Stimulated activated naive CD8-positive, alpha-beta T cell treated with anti-CD3 and anti-CD28 coated beads, Interleukin-15, Interleukin-2, amounts not matched to agents 100 ng/mL and 50 ng/mL, for 24 hours (primary cell): ENCODE measurements around the gene RASSF1.

Source experiments
- H3K27ac Mint-ChIP-seq: one replicate; pipeline ENCODE4 v1.8.0; 2021; ENCODE audit warnings: mild to moderate bottlenecking, mixed read lengths
- H3K27me3 Mint-ChIP-seq: one replicate; pipeline ENCODE4 v1.8.0; 2021; ENCODE audit warnings: mixed read lengths
- H3K36me3 Mint-ChIP-seq: one replicate; pipeline ENCODE4 v1.8.0; 2021; ENCODE audit warnings: low read depth, mixed read lengths
- H3K4me1 Mint-ChIP-seq: one replicate; pipeline ENCODE4 v1.8.0; 2021; ENCODE audit warnings: low read depth, mixed read lengths
- H3K4me3 Mint-ChIP-seq: one replicate; pipeline ENCODE4 v1.8.0; 2021; ENCODE audit warnings: mild to moderate bottlenecking, mixed read lengths
- H3K9me3 Mint-ChIP-seq: one replicate; pipeline ENCODE4 v1.8.0; 2021; ENCODE audit warnings: mixed read lengths

Gene RASSF1

DNA sequence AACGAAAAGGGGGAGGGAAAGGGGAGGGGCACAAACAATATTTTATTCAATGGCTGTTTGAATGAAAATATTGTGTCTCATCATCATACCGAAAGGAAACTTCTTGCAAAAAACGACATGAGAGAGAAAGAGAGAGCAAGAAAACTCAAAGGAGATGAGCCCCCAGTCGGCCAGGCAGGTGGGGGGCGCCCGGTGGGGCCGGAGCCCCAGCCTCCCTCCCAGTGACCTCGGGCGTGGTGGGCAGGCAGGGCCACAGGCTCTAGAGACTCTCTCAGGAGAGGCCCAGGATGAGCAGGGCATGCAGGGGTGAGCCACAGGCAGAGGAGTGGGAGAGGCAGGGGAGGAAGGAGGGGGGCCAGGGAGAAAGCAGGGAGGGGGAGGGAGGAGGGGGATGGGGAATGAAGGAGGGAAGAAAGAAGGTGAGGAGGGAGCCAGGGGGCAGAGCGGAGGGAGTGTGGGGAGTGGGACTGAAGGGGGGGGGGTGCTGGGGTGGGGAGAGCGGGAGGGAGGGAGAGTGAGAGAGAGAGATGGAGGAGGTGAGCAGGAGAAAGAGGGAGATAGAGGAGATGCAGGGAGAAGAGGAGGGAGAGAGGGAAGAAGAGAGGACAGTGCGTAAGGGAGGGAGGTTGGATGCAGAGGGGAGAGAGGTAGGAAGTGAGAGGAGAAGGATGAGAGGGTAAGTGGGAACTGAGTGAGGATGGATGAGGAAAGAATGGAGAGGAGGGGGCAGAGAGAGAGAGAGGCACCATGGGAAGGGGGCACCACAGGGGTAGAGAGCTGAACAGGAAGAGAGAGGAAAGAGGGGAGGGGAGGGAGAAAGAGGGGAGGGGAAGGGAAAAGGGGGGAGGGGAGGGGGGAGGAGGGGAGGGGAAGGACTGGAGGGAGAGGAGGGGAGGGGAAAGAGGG lies 32.8 kb upstream of the RASSF1 start:
- Mint-ChIP-seq H3K36me3 (no peaks in the 10 kb centered on the region), H3K4me1 (peaks cover 6% of the 10 kb centered on the region)

DNA sequence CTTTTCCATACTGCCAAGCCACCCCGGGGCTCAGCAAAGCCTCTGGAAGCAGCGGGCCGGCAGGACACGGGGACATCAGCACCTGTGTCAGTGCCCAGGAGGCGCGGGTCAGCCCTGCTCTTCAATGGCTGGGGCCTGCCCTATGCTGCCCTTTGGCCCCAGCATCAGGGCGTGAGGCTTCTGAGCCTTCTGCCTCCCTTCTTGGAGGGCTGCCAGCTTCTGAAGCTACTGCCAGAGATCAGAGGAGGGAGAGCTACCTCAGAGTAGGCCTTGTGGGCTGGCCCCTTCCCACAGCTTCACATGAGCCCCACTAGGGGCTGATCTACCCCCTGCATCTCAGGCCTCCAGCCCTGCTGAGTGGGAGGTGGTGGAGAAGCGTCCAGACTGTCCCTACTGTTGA lies 31.7 kb upstream of the RASSF1 start:
- H3K27me3 Mint-ChIP-seq: no peaks in the 10 kb centered on the region
- H3K36me3 Mint-ChIP-seq: no peaks in the 10 kb centered on the region
- H3K9me3 Mint-ChIP-seq: no peaks in the 10 kb centered on the region
- H3K27ac Mint-ChIP-seq: no peak overlapping the region
- H3K4me1 Mint-ChIP-seq: peaks cover 6% of the 10 kb centered on the region
- H3K4me3 Mint-ChIP-seq: no peak overlapping the region

More for the DNA sequence above, 32.8 kb upstream of the RASSF1 start:
- H3K27me3 Mint-ChIP-seq: no peaks in the 10 kb centered on the region
- H3K9me3 Mint-ChIP-seq: no peaks in the 10 kb centered on the region
- H3K4me3 Mint-ChIP-seq: no peak overlapping the region
- no peak overlapping the region for H3K27ac Mint-ChIP-seq

DNA sequence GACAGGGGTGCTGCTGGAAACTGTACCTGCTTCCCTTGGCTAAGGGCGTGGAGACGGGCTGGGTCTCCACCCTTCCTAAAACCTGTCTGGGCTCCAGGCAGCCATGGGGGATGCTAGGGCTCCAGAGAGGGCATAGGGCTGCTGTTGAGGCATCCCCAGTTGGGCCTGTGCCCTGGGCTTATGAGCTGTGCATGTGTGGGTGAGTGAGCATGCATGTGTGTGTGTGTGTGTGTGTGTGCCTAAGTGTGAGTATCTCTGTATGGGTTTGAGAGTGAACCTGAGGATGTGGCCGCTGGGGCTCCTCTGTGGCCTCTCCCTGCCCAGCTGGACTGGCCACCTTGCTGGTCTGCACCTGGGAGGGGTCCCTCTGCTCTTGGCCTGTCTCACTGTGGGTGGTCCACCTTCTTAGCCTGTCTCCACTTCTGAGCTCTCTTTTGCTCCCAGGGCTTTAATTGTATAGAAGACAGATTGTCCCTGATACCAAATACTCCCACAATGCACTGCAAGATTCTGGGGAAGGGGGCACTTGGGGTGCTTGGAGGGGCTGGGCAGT lies 30.6 kb upstream of the RASSF1 start:
- Mint-ChIP-seq H3K4me1 (peaks cover 7% of the 10 kb centered on the region), H3K4me3 (no peak overlapping the region), H3K27ac (no peak overlapping the region), H3K36me3 (no peaks in the 10 kb centered on the region), H3K27me3 (no peaks in the 10 kb centered on the region), H3K9me3 (no peaks in the 10 kb centered on the region)

DNA sequence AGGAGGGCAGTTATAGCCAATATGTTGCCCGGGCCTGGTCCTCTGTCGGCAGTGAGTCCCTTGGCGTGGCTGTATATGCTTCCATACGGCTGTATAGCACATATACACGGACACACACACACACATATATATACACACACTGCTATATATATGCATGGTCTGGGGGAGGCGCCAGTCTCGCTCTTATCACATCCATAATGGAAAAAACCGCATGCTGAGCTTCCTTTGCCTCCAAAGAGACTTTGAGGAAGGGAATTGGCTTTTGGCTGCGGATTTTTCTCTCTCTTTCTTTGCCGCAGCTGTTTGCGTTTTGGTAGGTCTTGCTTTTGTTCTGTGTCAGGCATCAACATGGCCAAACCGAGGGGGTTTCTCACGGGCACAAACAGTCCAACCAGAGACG lies 30.0 kb upstream of the RASSF1 start:
- H3K27me3 Mint-ChIP-seq: no peaks in the 10 kb centered on the region
- no peak overlapping the region for H3K27ac Mint-ChIP-seq
- H3K4me1 Mint-ChIP-seq: peaks cover 13% of the 10 kb centered on the region
- H3K36me3 Mint-ChIP-seq: no peaks in the 10 kb centered on the region
- no peak overlapping the region for H3K4me3 Mint-ChIP-seq
- no peaks in the 10 kb centered on the region for H3K9me3 Mint-ChIP-seq

DNA sequence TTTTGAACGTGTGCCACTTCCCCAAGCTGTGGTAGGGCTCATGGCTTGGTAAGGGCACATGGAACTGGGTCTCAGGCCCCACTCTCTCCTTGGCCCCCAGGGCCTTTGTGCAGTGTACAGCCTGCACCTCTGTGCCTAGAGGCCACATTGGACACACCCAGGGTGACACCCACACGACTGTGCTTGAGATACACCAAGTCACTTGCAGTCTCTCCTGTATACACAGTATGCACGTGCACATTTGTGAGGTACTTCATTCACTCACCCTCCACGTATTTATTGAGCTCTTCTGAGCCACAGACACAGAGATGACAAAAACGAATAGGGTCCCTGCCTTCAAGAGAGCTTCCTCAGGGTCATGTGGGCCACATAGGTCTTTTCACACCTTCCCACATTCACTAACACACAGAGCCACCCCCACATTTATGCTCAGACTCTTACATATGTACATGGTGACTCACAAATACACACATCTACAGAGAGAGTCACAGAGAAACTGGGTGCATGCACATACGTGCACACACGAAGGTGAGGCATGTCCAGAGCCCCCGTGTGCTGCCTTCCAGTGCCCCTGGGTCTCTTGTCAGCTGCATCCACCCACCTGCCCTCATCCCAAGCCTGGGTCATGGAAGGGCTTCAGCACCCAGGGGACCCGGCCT lies 28.5 kb upstream of the RASSF1 start:
- H3K4me3 Mint-ChIP-seq: no peak overlapping the region
- no peaks in the 10 kb centered on the region for H3K36me3 Mint-ChIP-seq
- H3K27me3 Mint-ChIP-seq: no peaks in the 10 kb centered on the region
- no peaks in the 10 kb centered on the region for H3K9me3 Mint-ChIP-seq
- H3K4me1 Mint-ChIP-seq: peaks cover 16% of the 10 kb centered on the region
- no peak overlapping the region for H3K27ac Mint-ChIP-seq

DNA sequence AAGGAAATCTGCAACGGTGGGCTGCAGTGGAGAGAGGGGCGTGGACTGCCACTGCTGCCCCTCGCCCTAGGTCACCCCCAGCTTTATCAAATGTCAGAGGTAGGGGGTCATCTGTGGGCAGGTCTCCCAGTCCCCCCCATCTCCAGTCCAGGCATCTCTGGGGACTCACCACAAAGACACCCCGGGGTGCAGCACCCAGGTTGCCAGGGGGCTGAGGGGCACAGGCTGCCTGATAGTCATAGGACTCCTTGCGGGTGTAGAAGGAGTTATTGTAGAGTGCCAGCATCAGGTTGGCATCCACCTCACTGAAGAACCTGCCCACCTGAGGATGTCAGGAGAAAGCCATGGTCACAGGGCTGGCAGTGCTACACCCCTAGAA lies 25.2 kb upstream of the RASSF1 start:
- H3K4me1 Mint-ChIP-seq: peaks cover 10% of the 10 kb centered on the region
- no peaks in the 10 kb centered on the region for H3K27me3 Mint-ChIP-seq
- H3K36me3 Mint-ChIP-seq: no peaks in the 10 kb centered on the region
- H3K4me3 Mint-ChIP-seq: peak overlapping the region; percentile 75
- H3K9me3 Mint-ChIP-seq: no peaks in the 10 kb centered on the region
- no peak overlapping the region for H3K27ac Mint-ChIP-seq

DNA sequence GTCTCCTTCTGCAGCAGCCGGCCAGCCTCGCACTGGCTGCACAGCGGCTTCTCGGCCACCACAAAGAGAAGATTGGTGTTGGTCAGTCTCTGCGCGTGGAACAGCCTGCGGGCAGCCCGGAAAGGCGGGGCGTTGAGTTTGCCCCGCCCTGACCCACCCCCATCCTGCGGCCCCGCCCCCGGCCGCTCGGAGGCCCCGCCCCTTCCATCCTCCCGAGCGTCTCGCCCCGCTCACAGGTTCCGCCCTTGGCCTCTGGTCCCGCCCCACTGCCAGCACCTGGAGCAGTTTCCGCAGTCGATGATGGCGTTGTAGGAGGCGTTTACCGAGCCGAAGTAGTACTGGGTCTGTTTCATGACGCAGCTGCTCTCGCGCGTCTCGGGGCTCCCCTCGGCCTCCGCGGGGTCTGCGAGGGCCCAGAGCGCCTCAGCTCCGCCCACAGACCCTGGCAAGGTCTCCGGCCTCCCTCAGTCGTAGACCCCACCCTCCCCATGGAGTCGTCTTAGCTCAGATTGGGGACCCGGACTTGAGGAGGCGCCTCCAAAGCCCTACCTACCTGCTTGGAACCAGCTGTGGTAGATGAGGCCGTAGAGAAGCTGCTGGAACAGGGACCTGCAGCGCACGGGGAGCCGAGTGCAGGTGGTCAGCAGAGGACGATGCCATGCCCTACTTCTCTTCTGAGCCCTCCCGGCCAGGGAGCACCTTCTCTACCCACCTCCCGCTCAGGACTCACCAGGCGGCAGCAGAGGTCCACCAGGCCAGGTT lies 24.6 kb upstream of the RASSF1 start:
- peaks cover 10% of the 10 kb centered on the region for H3K4me1 Mint-ChIP-seq
- H3K4me3 Mint-ChIP-seq: peak overlapping the region; percentile 75
- no peaks in the 10 kb centered on the region for H3K9me3 Mint-ChIP-seq
- no peak overlapping the region for H3K27ac Mint-ChIP-seq
- no peaks in the 10 kb centered on the region for H3K27me3 Mint-ChIP-seq
- no peaks in the 10 kb centered on the region for H3K36me3 Mint-ChIP-seq

DNA sequence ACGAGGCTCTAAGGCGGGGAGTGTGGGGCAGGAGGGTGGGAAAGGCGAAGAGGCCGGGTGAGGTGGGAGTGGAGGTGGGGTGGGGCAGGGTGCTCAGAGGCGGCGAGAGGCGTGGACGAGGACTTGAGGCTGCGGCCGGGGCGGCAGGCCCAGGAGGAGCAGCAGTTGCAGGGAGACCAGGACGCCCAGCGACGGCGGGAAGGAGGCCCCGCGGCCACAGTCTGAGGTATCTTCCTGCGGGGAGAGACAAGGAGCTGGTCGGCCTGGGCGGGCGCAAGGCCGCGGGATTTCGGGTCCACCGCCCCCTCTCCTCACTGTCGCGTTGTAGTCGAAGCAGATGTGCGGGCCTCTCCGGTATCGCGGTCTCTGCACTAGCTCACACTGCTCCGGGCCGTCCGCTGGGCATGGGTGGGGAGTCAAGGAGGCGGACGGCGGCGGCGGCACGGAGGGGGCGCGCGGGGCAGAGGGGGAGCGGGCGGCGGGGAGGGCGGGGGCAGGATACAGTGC lies 24.0 kb upstream of the RASSF1 start:
- H3K9me3 Mint-ChIP-seq: no peaks in the 10 kb centered on the region
- H3K4me1 Mint-ChIP-seq: peaks cover 17% of the 10 kb centered on the region
- H3K4me3 Mint-ChIP-seq: peak overlapping the region; percentile 75
- no peaks in the 10 kb centered on the region for H3K36me3 Mint-ChIP-seq
- no peak overlapping the region for H3K27ac Mint-ChIP-seq
- H3K27me3 Mint-ChIP-seq: no peaks in the 10 kb centered on the region

DNA sequence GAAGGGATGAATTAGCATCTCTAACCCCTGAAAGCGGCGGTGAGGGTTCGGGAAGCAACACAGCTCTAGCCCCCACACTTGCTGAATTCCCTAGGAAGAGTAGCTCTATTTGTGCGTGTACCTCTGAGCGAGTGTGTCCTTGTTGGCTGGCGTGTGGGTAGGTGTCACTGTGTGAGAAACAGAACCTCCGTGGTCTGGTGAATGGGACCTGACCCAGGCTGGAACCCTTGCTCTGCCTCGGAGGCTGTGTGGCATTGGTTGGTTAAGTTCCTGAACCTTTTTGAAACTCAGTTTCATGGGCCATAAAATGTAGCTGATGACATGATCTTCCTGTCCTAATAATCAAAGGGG lies 19.1 kb upstream of the RASSF1 start:
- peaks cover 36% of the 10 kb centered on the region for H3K4me1 Mint-ChIP-seq
- peak overlapping the region; percentile 90 for H3K27ac Mint-ChIP-seq

DNA sequence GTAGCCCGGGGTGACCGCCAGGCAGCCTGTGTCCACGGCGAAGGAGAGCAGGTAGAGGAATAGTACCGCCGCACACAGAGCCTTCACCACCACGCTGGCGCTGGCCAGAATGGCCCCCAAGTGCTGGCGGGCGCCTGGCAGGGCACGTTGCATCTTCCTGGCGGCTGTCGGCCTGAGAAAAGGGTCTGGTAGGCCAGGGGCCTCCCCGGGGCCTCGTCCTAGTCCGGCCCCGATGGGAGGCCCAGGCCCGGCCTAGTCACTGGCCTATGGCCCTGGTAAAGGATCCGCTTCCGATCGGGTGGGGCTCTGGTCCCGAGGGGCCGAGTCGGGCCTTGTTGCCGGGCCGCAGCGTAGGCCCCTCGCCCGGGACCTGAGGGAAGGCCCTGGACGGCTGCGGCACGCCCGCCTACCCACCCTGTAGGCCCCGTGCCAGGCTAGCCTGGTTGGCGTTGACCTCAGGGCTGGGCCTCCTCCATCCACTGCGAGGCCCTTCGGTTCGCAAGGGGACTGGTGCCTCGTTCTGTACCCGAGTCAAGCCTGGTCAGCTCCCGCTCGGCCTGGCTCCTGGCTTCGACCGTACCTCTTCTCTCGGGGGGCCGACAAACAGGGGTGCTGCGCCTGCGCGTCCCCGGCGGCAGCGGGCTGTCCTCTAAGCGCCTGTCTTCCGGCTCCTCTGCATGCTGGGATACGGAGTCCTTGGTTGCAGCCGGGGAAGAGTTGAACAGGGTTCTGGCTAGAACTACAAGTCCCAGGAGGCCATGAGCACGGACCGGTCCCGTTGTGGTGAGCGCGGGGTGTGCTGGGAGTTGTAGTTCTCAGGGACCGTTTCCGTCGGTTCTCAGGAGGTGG lies 18.5 kb upstream of the RASSF1 start, which contains the start of gene TMEM115:
TSS of gene TMEM115 (minus strand) at position 611 of the 849 bp plus-strand sequence. CDS start at position 153, 458 bp downstream.
- Mint-ChIP-seq H3K36me3 (peaks cover 23% of the 10 kb centered on the region), H3K4me3 (peak within 1 kb of the TSS; percentile 97), H3K4me1 (peaks cover 36% of the 10 kb centered on the region), H3K27me3 (no peaks in the 10 kb centered on the region), H3K9me3 (no peaks in the 10 kb centered on the region), H3K27ac (peak within 1 kb of the TSS; percentile 91)

More for the DNA sequence above, 19.1 kb upstream of the RASSF1 start:
- Mint-ChIP-seq H3K4me3 (peak overlapping the region; percentile 97), H3K27me3 (no peaks in the 10 kb centered on the region), H3K9me3 (no peaks in the 10 kb centered on the region), H3K36me3 (peaks cover 18% of the 10 kb centered on the region)

DNA sequence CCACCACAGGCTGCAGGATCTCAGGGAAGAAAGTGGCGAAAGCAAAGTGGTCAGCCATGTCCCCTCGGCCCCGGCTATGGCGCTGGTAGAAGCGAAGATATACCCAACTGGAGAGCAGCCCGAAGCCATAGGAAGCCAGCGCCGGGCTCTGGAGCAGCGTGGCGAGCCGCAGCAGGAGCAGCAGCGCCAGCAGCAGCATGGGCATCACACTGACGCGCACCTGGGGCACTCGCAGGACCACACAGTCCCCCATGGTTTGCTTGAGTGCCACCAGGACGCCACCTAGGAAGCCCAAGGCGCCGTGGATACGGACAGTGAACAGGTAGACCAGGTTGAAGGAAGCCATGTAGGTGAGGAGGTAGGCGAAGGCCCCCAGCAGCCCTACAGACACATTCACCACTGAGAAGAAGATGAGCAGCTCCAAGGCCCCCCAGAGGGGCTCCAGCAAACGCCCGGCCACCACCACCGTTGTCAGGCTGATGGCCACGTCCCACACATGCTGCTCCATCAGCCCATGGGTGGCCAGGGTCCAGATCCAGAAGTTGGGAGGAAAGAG lies 17.8 kb upstream of the RASSF1 start:
- H3K4me3 Mint-ChIP-seq: peak overlapping the region; percentile 97
- no peaks in the 10 kb centered on the region for H3K27me3 Mint-ChIP-seq
- H3K9me3 Mint-ChIP-seq: no peaks in the 10 kb centered on the region
- peaks cover 36% of the 10 kb centered on the region for H3K4me1 Mint-ChIP-seq
- peak overlapping the region; percentile 91 for H3K27ac Mint-ChIP-seq
- peaks cover 24% of the 10 kb centered on the region for H3K36me3 Mint-ChIP-seq

DNA sequence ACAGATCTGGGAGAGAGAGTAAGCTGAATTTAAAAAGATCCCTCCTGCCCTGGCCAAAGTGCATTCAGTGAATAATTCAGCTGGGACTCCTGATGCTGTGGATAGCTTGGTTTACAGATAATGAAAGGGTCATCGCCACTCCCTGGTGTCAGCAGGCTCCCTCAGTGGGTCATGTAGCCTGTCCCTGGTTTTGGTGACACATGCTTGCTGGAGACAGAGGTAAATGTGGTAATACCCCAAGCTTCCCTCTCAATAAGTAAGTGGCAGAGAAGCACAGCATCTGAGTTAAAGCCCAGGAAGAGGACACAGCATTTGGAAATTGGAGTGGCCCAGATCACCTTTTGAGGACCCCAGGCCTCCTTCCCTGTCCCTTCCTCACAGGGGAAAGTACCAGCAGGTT lies 16.8 kb upstream of the RASSF1 start:
- peak overlapping the region; percentile 91 for H3K27ac Mint-ChIP-seq
- no peaks in the 10 kb centered on the region for H3K9me3 Mint-ChIP-seq
- no peaks in the 10 kb centered on the region for H3K27me3 Mint-ChIP-seq
- peaks cover 40% of the 10 kb centered on the region for H3K4me1 Mint-ChIP-seq
- H3K36me3 Mint-ChIP-seq: peaks cover 24% of the 10 kb centered on the region
- peak overlapping the region; percentile 97 for H3K4me3 Mint-ChIP-seq

DNA sequence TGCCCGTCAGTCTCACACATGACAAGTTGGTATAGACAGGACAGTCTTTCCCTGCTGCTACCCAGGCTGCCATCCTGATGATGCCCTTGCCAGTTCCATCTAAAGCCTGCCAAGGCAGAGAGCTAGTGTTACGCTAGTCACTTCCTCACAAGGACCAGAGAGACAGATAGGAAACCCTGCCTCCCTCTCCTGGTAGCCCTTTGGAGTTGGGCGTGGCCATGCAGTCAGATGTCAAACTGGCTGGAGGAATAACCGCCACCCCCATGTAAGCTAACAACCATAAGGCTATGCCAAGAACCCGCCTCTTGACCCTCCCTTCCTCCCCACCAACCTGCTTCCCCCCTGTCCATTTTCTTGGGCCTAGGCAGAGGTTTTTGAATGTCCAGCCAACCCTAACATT lies 15.9 kb upstream of the RASSF1 start:
- peak overlapping the region; percentile 97 for H3K4me3 Mint-ChIP-seq
- no peak overlapping the region for H3K27ac Mint-ChIP-seq
- peaks cover 46% of the 10 kb centered on the region for H3K4me1 Mint-ChIP-seq
- H3K27me3 Mint-ChIP-seq: no peaks in the 10 kb centered on the region
- peaks cover 24% of the 10 kb centered on the region for H3K36me3 Mint-ChIP-seq
- no peaks in the 10 kb centered on the region for H3K9me3 Mint-ChIP-seq
